HEK293 (cell line): ENCODE data around the gene SPTBN1.

ENCODE experiments used
- CTCF ChIA-PET: fragments of 350-600 bp; formaldehyde crosslinking; extraction: SDS; loops from one replicate; lab custom pipeline; 2021; ENCODE audit warnings: antibody characterized with exemption; lab: Yijun Ruan, JAX
- POLR2A ChIA-PET: fragments of 300-600 bp; formaldehyde crosslinking; extraction: SDS; loops from one replicate; lab custom pipeline; 2020; ENCODE audit warnings: antibody characterized with exemption, inconsistent platforms; lab: Yijun Ruan, JAX
- H3K27ac ChIP-seq: fragments of 200-500 bp; sonication (Bioruptor generic); 2 replicates; pipeline ENCODE4 v1.5.1; 2014; ENCODE audit warnings: low read depth, low read length, control low read depth, inconsistent platforms; ENCODE audit errors: extremely low read depth
- H3K36me3 ChIP-seq, 2 experiments: fragments of 200-500 bp in 1 of 2; sonication (Bioruptor generic) in 1 of 2; 1 replicate in 1 of 2; 2 replicates in 1 of 2; pipeline ENCODE4 v1.5.1; 2014 to 2017; ENCODE audit warnings: inconsistent platforms in 2 of 2, low read length in 2 of 2; ENCODE audit not compliant: control insufficient read depth in 2 of 2, insufficient read depth in 1 of 2
- H3K4me1 ChIP-seq: fragments of 200-500 bp; sonication (Bioruptor generic); 2 replicates; pipeline ENCODE4 v1.5.1; 2014; ENCODE audit warnings: mild to moderate bottlenecking, low read length, inconsistent platforms; ENCODE audit not compliant: control insufficient read depth, insufficient read depth
- H3K4me3 ChIP-seq: 2 replicates; pipeline ENCODE4 v1.5.1; 2011; ENCODE audit warnings: low read depth, mild to moderate bottlenecking, control low read depth, low read length, moderate library complexity
- H3K9me3 ChIP-seq: fragments of 200-500 bp; sonication (Bioruptor generic); 2 replicates; pipeline ENCODE4 v1.5.1; 2014; ENCODE audit warnings: low read depth, low read length, inconsistent platforms; ENCODE audit not compliant: control insufficient read depth, insufficient read depth
- GLIS1 ChIP-seq: fragments of 450-650 bp; formaldehyde crosslinking; IDR thresholded peaks from 2 replicates; pipeline ENCODE4 v1.5.1; 2016; ENCODE audit warnings: missing biosample characterization, missing genetic modification characterization
- MEIS1 ChIP-seq: sonication (generic); formaldehyde crosslinking; IDR thresholded peaks from 2 replicates; pipeline ENCODE4 v1.8.1; 2022; ENCODE audit warnings: missing genetic modification reagents, mild to moderate bottlenecking, borderline replicate concordance
- PRDM2 ChIP-seq: fragments of 450-650 bp; formaldehyde crosslinking; IDR thresholded peaks from 2 replicates; pipeline ENCODE4 v1.5.1; 2016; ENCODE audit warnings: missing biosample characterization, missing genetic modification characterization, borderline replicate concordance
- YY1 ChIP-seq: fragments of 450-650 bp; formaldehyde crosslinking; IDR thresholded peaks from 2 replicates; pipeline ENCODE4 v1.5.1; 2018; ENCODE audit warnings: missing biosample characterization, missing genetic modification characterization
- ZBTB11 ChIP-seq: fragments of 450-650 bp; formaldehyde crosslinking; conservative IDR thresholded peaks from 2 replicates; pipeline ENCODE4 v1.5.1; 2016; ENCODE audit warnings: low read depth, missing biosample characterization, missing genetic modification characterization
- ZNF112 ChIP-seq: fragments of 450-650 bp; formaldehyde crosslinking; IDR thresholded peaks from 2 replicates; pipeline ENCODE4 v1.5.0; 2017; ENCODE audit warnings: missing biosample characterization, missing genetic modification characterization
- ZNF266 ChIP-seq: fragments of 450-650 bp; formaldehyde crosslinking; IDR thresholded peaks from 2 replicates; pipeline ENCODE4 v1.5.1; 2016; ENCODE audit warnings: missing biosample characterization, missing genetic modification characterization, low read depth
- ZNF510 ChIP-seq: fragments of 450-650 bp; formaldehyde crosslinking; IDR thresholded peaks from 2 replicates; pipeline ENCODE4 v1.5.1; 2018; ENCODE audit warnings: mild to moderate bottlenecking, missing genetic modification characterization, missing biosample characterization; ENCODE audit not compliant: insufficient replicate concordance
- ZNF518A ChIP-seq: fragments of 450-650 bp; formaldehyde crosslinking; conservative IDR thresholded peaks from 2 replicates; pipeline ENCODE4 v1.5.1; 2016; ENCODE audit warnings: low read depth, missing biosample characterization, missing genetic modification characterization
- ZNF560 ChIP-seq: fragments of 450-650 bp; formaldehyde crosslinking; IDR thresholded peaks from 2 replicates; pipeline ENCODE4 v1.5.1; 2017; ENCODE audit warnings: missing biosample characterization, missing genetic modification characterization, borderline replicate concordance
- ZNF621 ChIP-seq: fragments of 450-650 bp; formaldehyde crosslinking; IDR thresholded peaks from 2 replicates; pipeline ENCODE4 v1.5.1; 2017; ENCODE audit warnings: missing biosample characterization, missing genetic modification characterization
- ZNF677 ChIP-seq: fragments of 450-650 bp; IDR thresholded peaks from 2 replicates; pipeline ENCODE4 v1.5.0; 2018; ENCODE audit warnings: missing biosample characterization, mild to moderate bottlenecking, missing genetic modification characterization, moderate library complexity
- TF ChIP-seq, protein P1 (sequence below): fragments of 450-650 bp; formaldehyde crosslinking; IDR thresholded peaks from 2 replicates; pipeline ENCODE4 v1.5.1; 2016; ENCODE audit warnings: missing biosample characterization, missing genetic modification characterization
- TF ChIP-seq, protein P2 (sequence below): fragments of 450-650 bp; formaldehyde crosslinking; IDR thresholded peaks from 2 replicates; pipeline ENCODE4 v1.5.1; 2017; ENCODE audit warnings: missing biosample characterization, missing genetic modification characterization

SPTBN1 gene

DNA sequence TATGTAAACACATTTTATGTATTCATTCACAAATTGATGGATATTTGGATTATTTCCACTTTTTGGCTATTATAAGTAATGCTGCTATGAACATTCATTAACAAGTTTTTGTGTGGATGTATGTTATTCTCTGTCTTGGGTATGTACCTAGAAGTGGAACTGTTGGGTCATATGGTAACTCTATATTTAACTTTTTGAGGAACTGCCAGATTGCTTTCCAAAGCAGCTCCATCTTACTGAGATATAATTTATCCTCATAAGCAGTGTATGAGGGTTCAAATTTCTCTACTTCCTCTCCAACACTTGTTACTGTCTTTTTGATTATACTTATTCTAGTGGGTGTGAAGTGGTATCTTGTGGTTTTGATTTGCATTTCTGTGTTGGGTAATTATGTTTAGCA is 260.2 kb downstream of the SPTBN1 start:
- TF ChIP-seq ZNF621 (tag by site-specific recombination) (no peak), GLIS1 (tag by site-specific recombination) (no peak), ZNF560 (tag by site-specific recombination) (no peak), PRDM2 (tag by site-specific recombination) (no peak), ZNF677 (tag by site-specific recombination) (no peak), YY1 (tag by site-specific recombination) (no peak), ZNF112 (tag by site-specific recombination) (no peak)
- TF ChIP-seq, protein P1, sequence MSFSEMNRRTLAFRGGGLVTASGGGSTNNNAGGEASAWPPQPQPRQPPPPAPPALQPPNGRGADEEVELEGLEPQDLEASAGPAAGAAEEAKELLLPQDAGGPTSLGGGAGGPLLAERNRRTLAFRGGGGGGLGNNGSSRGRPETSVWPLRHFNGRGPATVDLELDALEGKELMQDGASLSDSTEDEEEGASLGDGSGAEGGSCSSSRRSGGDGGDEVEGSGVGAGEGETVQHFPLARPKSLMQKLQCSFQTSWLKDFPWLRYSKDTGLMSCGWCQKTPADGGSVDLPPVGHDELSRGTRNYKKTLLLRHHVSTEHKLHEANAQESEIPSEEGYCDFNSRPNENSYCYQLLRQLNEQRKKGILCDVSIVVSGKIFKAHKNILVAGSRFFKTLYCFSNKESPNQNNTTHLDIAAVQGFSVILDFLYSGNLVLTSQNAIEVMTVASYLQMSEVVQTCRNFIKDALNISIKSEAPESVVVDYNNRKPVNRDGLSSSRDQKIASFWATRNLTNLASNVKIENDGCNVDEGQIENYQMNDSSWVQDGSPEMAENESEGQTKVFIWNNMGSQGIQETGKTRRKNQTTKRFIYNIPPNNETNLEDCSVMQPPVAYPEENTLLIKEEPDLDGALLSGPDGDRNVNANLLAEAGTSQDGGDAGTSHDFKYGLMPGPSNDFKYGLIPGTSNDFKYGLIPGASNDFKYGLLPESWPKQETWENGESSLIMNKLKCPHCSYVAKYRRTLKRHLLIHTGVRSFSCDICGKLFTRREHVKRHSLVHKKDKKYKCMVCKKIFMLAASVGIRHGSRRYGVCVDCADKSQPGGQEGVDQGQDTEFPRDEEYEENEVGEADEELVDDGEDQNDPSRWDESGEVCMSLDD (tag by site-specific recombination) = no peak
- TF ChIP-seq, protein P2, sequence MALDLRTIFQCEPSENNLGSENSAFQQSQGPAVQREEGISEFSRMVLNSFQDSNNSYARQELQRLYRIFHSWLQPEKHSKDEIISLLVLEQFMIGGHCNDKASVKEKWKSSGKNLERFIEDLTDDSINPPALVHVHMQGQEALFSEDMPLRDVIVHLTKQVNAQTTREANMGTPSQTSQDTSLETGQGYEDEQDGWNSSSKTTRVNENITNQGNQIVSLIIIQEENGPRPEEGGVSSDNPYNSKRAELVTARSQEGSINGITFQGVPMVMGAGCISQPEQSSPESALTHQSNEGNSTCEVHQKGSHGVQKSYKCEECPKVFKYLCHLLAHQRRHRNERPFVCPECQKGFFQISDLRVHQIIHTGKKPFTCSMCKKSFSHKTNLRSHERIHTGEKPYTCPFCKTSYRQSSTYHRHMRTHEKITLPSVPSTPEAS (tag by site-specific recombination) = no peak
- no peaks in the 10 kb centered on the region for H3K4me1 ChIP-seq
- ChIA-PET CTCF (interaction anchor here (4.6 kb wide), 1 partner anchor 12 kb away, joined by 18 read pairs; no protein-coding TSS in a partner anchor), POLR2A (interaction anchor here (0.5 kb wide), 1 partner anchor 521 kb away, joined by 6 read pairs; no protein-coding TSS in a partner anchor)
- H3K36me3 ChIP-seq = no peaks in the 10 kb centered on the region
- H3K9me3 ChIP-seq = no peaks in the 10 kb centered on the region
- no peak overlapping the region for H3K27ac ChIP-seq
- no peak overlapping the region for H3K4me3 ChIP-seq

DNA sequence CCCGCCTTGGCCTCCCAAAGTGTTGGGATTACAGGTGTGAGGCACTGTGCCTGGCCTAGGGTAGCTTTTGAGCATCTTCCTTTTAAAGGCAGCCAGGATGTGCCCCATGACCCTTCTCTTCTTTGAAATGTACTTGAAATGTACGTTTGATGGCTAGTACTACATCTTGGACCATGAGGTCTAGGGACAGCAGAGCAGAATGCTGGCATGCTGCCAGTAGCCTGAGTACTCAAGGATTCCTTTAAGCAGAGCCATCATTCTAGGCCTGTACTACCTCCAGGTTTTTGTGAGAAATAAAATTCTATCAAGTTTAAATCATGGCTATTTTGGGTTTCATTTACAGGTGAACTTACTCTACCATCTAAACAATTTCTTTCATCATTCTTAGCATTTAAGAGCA is 264.4 kb downstream of the SPTBN1 start:
- Histone ChIP-seq H3K4me1 (no peaks in the 10 kb centered on the region; the same call in 1 of the 2 replicates), H3K36me3 (no peaks in the 10 kb centered on the region), H3K27ac (no peak overlapping the region), H3K9me3 (no peaks in the 10 kb centered on the region), H3K4me3 (no peak overlapping the region)
- ChIA-PET CTCF (no interaction called here), POLR2A (no interaction called here)
- no peak for TF ChIP-seq ZNF510 (tag by site-specific recombination)
- TF ChIP-seq ZBTB11 (tag by site-specific recombination) = no peak
- no peak for TF ChIP-seq ZNF518A (tag by site-specific recombination)
- TF ChIP-seq MEIS1 = no peak
- TF ChIP-seq ZNF266 (tag by site-specific recombination) = no peak
